ENCODE results near the gene SLC4A1AP. TPM values are rescaled to one million over a fixed set of nuclear protein-coding genes. Genes with fewer than 3 reads are reported as not detected.

The SLC4A1AP gene
- total and polyA plus RNA-seq, 2 donors (not counting 1 experiment from before 2014, with no cell fraction given), result 8.9 to 23.1 TPM

DNA sequence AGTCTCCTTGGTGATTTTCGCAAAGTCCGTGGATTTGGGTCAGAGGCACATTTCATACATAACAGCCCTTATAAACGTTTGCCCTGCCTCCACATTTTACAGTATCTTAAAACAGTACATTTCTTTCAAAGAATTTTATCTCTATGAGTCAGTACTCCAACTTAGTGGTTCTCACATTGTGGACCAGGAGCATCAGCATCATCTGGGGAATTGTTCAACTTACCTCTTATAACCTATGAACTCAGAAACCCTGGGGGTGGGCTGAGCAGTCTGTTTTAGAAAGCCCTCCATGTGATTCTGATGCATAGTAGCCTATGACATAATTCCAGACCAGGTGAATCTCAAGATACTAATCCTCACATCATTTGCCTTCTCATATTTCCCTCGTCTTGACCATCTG is 12.6 kb upstream of the SLC4A1AP start:
- intact Hi-C loops (cut with micrococcal nuclease), result no loop called here
- no peaks in the 10 kb centered on the region for H3K27me3 ChIP-seq (replicated peaks in 1 of 4; ENCODE audit: control extremely low read depth in 1 of 4, control insufficient read depth in 3 of 4, insufficient read depth in 4 of 4, low read length in 3 of 4)
- no peak overlapping the region for H3K9ac ChIP-seq (ENCODE audit: low read length)
- CTCF ChIA-PET, result interaction anchor here (0.8 to 1.3 kb wide), 2 partner anchors 9 to 31 kb away, joined by 3 read pairs; no protein-coding TSS in a partner anchor
- no peak overlapping the region for H3K27ac ChIP-seq (ENCODE audit: low read length in 2 of 2)
- DNase-seq (no peak), ATAC-seq (ENCODE audit: low read depth) (no peak)
- POLR2A ChIA-PET, result no interaction called here
- no peaks in the 10 kb centered on the region for H3K9me3 Mint-ChIP-seq (ENCODE audit: insufficient read depth)
- no peak overlapping the region for H3K4me3 ChIP-seq (ENCODE audit: control extremely low read depth in 1 of 5, extremely low read depth in 1 of 5, insufficient read depth in 1 of 5, low read depth in 2 of 5, low read length in 4 of 5)
- H3K4me1 Mint-ChIP-seq, result peaks cover 7% of the 10 kb centered on the region
- TF ChIP-seq EZH2 (IDR thresholded peaks at IDR 0.05; ENCODE audit: borderline replicate concordance, insufficient read depth, low read depth, low read length, poor library complexity, severe bottlenecking), result no peak
- H2AFZ ChIP-seq (ENCODE audit: insufficient read depth, low read depth, low read length, poor library complexity, severe bottlenecking), result no peak overlapping the region
- peaks cover 16 to 75% of the 10 kb centered on the region in 2 experiments for H3K36me3 ChIP-seq (replicated peaks in 1 of 2; ENCODE audit: control extremely low read depth in 1 of 2, control insufficient read depth in 1 of 2, extremely low read depth in 1 of 2, insufficient read depth in 2 of 2, low read length in 1 of 2)
- peaks cover 0 to 5% of the 10 kb centered on the region in 2 donors for H3K4me1 ChIP-seq (ENCODE audit: control insufficient read depth in 2 of 2, insufficient read depth in 2 of 2, low read length in 2 of 2)
- 100% methylated on average over 1 of the region's 4 CpGs for WGBS (ENCODE audit: insufficient coverage)
- no peaks in the 10 kb centered on the region for H3K9me3 ChIP-seq (ENCODE audit: control extremely low read depth in 1 of 3, control insufficient read depth in 2 of 3, insufficient read depth in 1 of 3, low read length in 2 of 3)
- no peaks in the 10 kb centered on the region for H3K79me2 ChIP-seq (ENCODE audit: control insufficient read depth, insufficient read depth, low read length)
- no peak overlapping the region for H3K27ac Mint-ChIP-seq
- H3K4me2 ChIP-seq (replicated peaks; ENCODE audit: low read depth, low read length, poor library complexity, severe bottlenecking), result no peak overlapping the region
- H3K4me3 Mint-ChIP-seq, result no peak overlapping the region
- H4K20me1 ChIP-seq (ENCODE audit: control insufficient read depth, insufficient read depth, low read length, poor library complexity, severe bottlenecking), result no peaks in the 10 kb centered on the region
- no peaks in the 10 kb centered on the region for H3K27me3 Mint-ChIP-seq

DNA sequence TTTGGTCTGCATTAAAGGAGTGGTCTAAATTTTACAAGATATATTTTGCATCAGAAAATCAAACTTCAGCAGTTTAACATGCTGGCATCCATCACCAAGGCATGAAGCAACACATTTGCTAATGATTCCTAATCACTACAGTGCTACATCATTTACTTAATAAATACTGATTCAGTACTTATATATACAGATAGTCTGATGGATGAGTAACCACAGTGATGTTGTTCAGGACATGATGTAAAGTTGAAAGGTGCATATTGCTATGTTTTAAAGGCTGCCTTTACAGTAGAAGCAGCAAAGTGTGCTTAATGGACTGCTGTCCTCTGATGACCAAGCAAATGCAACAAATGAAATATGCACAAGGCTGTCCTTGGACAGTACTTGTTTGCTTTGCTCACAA is 11.3 kb upstream of the SLC4A1AP start:
- ChIA-PET CTCF (interaction anchor here (0.8 to 1.7 kb wide), 2 partner anchors 30 to 31 kb away, joined by 3 to 6 read pairs; no protein-coding TSS in a partner anchor), POLR2A (no interaction called here)
- H3K9me3 ChIP-seq (ENCODE audit: control extremely low read depth in 1 of 3, control insufficient read depth in 2 of 3, insufficient read depth in 1 of 3, low read length in 2 of 3), result no peaks in the 10 kb centered on the region
- H3K27me3 Mint-ChIP-seq, result no peaks in the 10 kb centered on the region
- no peak overlapping the region for H3K4me3 ChIP-seq (ENCODE audit: control extremely low read depth in 1 of 5, extremely low read depth in 1 of 5, insufficient read depth in 1 of 5, low read depth in 2 of 5, low read length in 4 of 5)
- DNase-seq, result no peak
- no peak overlapping the region for H2AFZ ChIP-seq (ENCODE audit: insufficient read depth, low read depth, low read length, poor library complexity, severe bottlenecking)
- intact Hi-C loops (cut with micrococcal nuclease), result no loop called here
- no peaks in the 10 kb centered on the region for H4K20me1 ChIP-seq (ENCODE audit: control insufficient read depth, insufficient read depth, low read length, poor library complexity, severe bottlenecking)
- H3K4me1 ChIP-seq (ENCODE audit: control insufficient read depth in 2 of 2, insufficient read depth in 2 of 2, low read length in 2 of 2), result peaks cover 0 to 5% of the 10 kb centered on the region in 2 donors
- peaks cover 7% of the 10 kb centered on the region for H3K4me1 Mint-ChIP-seq
- H3K27ac ChIP-seq (ENCODE audit: low read length in 2 of 2), result no peak overlapping the region
- no peak overlapping the region for H3K9ac ChIP-seq (ENCODE audit: low read length)
- no peak for ATAC-seq (ENCODE audit: low read depth)
- TF ChIP-seq, protein P1, sequence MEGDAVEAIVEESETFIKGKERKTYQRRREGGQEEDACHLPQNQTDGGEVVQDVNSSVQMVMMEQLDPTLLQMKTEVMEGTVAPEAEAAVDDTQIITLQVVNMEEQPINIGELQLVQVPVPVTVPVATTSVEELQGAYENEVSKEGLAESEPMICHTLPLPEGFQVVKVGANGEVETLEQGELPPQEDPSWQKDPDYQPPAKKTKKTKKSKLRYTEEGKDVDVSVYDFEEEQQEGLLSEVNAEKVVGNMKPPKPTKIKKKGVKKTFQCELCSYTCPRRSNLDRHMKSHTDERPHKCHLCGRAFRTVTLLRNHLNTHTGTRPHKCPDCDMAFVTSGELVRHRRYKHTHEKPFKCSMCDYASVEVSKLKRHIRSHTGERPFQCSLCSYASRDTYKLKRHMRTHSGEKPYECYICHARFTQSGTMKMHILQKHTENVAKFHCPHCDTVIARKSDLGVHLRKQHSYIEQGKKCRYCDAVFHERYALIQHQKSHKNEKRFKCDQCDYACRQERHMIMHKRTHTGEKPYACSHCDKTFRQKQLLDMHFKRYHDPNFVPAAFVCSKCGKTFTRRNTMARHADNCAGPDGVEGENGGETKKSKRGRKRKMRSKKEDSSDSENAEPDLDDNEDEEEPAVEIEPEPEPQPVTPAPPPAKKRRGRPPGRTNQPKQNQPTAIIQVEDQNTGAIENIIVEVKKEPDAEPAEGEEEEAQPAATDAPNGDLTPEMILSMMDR (IDR thresholded peaks at IDR 0.05), result no peak
- TF ChIP-seq EZH2 (IDR thresholded peaks at IDR 0.05; ENCODE audit: borderline replicate concordance, insufficient read depth, low read depth, low read length, poor library complexity, severe bottlenecking), result no peak
- H3K79me2 ChIP-seq (ENCODE audit: control insufficient read depth, insufficient read depth, low read length), result no peaks in the 10 kb centered on the region
- H3K9me3 Mint-ChIP-seq (ENCODE audit: insufficient read depth), result no peaks in the 10 kb centered on the region
- H3K27me3 ChIP-seq (replicated peaks in 1 of 4; ENCODE audit: control extremely low read depth in 1 of 4, control insufficient read depth in 3 of 4, insufficient read depth in 4 of 4, low read length in 3 of 4), result no peaks in the 10 kb centered on the region
- peaks cover 9 to 73% of the 10 kb centered on the region in 2 experiments for H3K36me3 ChIP-seq (replicated peaks in 1 of 2; ENCODE audit: control extremely low read depth in 1 of 2, control insufficient read depth in 1 of 2, extremely low read depth in 1 of 2, insufficient read depth in 2 of 2, low read length in 1 of 2)
- H3K27ac Mint-ChIP-seq, result no peak overlapping the region
- H3K4me2 ChIP-seq (replicated peaks; ENCODE audit: low read depth, low read length, poor library complexity, severe bottlenecking), result no peak overlapping the region
- no peak overlapping the region for H3K4me3 Mint-ChIP-seq
